Neuronal stem cell (in vitro differentiated cells): ENCODE results near the gene SETD1B. TPM values are rescaled to one million over a fixed set of nuclear protein-coding genes. Genes with fewer than 3 reads are reported as not detected.
"Not testable (repeated sequence)": the region's sequence is repeated elsewhere in the genome, so short reads cannot be mapped to it uniquely, and the experiment has no call there.

Experiments used
- DNase-seq: peaks from one replicate; pipeline ENCODE4 v3.0.0-alpha.2; 2013; ENCODE audit warnings: low spot score
- H2AFZ ChIP-seq: one replicate; pipeline ENCODE4 v1.6.1; 2013; ENCODE audit warnings: mild to moderate bottlenecking, low read length, inconsistent platforms
- H2AK5ac ChIP-seq: 2 replicates; pipeline ENCODE4 v1.6.1; 2013; ENCODE audit warnings: low read depth, mild to moderate bottlenecking, inconsistent platforms, low read length, moderate library complexity, mixed read lengths
- H2BK120ac ChIP-seq: 2 replicates; pipeline ENCODE4 v1.6.1; 2013; ENCODE audit warnings: low read depth, mild to moderate bottlenecking, inconsistent platforms, low read length, moderate library complexity, mixed read lengths
- H2BK12ac ChIP-seq: one replicate; pipeline ENCODE4 v1.6.1; 2013; ENCODE audit warnings: low read length, inconsistent platforms
- H2BK15ac ChIP-seq: 2 replicates; pipeline ENCODE4 v1.6.1; 2013; ENCODE audit warnings: mild to moderate bottlenecking, low read length, inconsistent platforms, mixed read lengths
- H2BK5ac ChIP-seq: one replicate; pipeline ENCODE4 v1.6.1; 2013; ENCODE audit warnings: inconsistent platforms, mild to moderate bottlenecking, low read length, moderate library complexity
- H3K14ac ChIP-seq: one replicate; pipeline ENCODE4 v1.6.1; 2013; ENCODE audit warnings: low read length, inconsistent platforms
- H3K18ac ChIP-seq: 2 replicates; pipeline ENCODE4 v1.6.1; 2013; ENCODE audit warnings: low read length, inconsistent platforms
- H3K23ac ChIP-seq: 2 replicates; pipeline ENCODE4 v1.6.1; 2013; ENCODE audit warnings: low read depth, mild to moderate bottlenecking, mixed read lengths, low read length, inconsistent platforms; ENCODE audit not compliant: poor library complexity
- H3K27ac ChIP-seq: replicated peaks from 3 replicates; pipeline ENCODE4 v1.5.1; 2013; ENCODE audit warnings: low read length, inconsistent platforms
- H3K27me3 ChIP-seq, 3 experiments: 2 replicates each; pipeline ENCODE4 v1.6.1; 2013; ENCODE audit warnings: low read length in 3 of 3, mild to moderate bottlenecking in 2 of 3, inconsistent platforms in 1 of 3, low read depth in 1 of 3, mixed read lengths in 1 of 3, moderate library complexity in 1 of 3; ENCODE audit not compliant: control insufficient read depth in 3 of 3, insufficient read depth in 3 of 3
- H3K36me3 ChIP-seq, 2 donors: replicated peaks in 1 of 2; 2 replicates each; pipeline ENCODE4 v1.6.1; 2013; ENCODE audit warnings: low read length in 2 of 2; ENCODE audit not compliant: control insufficient read depth in 2 of 2, insufficient read depth in 2 of 2
- H3K4ac ChIP-seq: 2 replicates; pipeline ENCODE4 v1.6.1; 2013; ENCODE audit warnings: inconsistent platforms, mild to moderate bottlenecking, low read length, moderate library complexity
- H3K4me1 ChIP-seq, 2 donors: 1 replicate in 1 of 2; 2 replicates in 1 of 2; pipeline ENCODE4 v1.6.1; 2013; ENCODE audit warnings: low read length in 2 of 2, low read depth in 1 of 2; ENCODE audit not compliant: control insufficient read depth in 2 of 2, insufficient read depth in 1 of 2
- H3K4me2 ChIP-seq: one replicate; pipeline ENCODE4 v1.6.1; 2013; ENCODE audit warnings: mild to moderate bottlenecking, low read length, inconsistent platforms; ENCODE audit not compliant: insufficient read depth, poor library complexity, severe bottlenecking
- H3K4me3 ChIP-seq, 2 donors: 2 replicates each; pipeline ENCODE4 v1.5.1; 2013; ENCODE audit warnings: low read length in 2 of 2, mild to moderate bottlenecking in 2 of 2, inconsistent platforms in 1 of 2, moderate library complexity in 1 of 2
- H3K79me1 ChIP-seq: one replicate; pipeline ENCODE4 v1.6.1; 2013; ENCODE audit warnings: low read depth, mild to moderate bottlenecking, inconsistent platforms, low read length, moderate library complexity
- H3K9ac ChIP-seq: one replicate; pipeline ENCODE4 v1.6.1; 2013; ENCODE audit warnings: mild to moderate bottlenecking, low read depth, low read length, inconsistent platforms; ENCODE audit not compliant: poor library complexity
- H3K9me3 ChIP-seq, 2 donors: replicated peaks in 1 of 2; 2 replicates each; pipeline versions ENCODE3 to v1.6.1; 2013; ENCODE audit warnings: low read length in 2 of 2, mild to moderate bottlenecking in 2 of 2, inconsistent platforms in 1 of 2, low read depth in 1 of 2, mixed read lengths in 1 of 2, moderate library complexity in 1 of 2; ENCODE audit not compliant: control insufficient read depth in 2 of 2, insufficient read depth in 1 of 2
- H4K8ac ChIP-seq: one replicate; pipeline ENCODE4 v1.6.1; 2013; ENCODE audit warnings: low read depth, mild to moderate bottlenecking, inconsistent platforms, low read length, moderate library complexity
- H4K91ac ChIP-seq: one replicate; pipeline ENCODE4 v1.6.1; 2013; ENCODE audit warnings: low read length, low read depth, mild to moderate bottlenecking, inconsistent platforms; ENCODE audit not compliant: poor library complexity
- WGBS, 2 donors: extraction: QIAGEN DNeasy Blood & Tissue Kit; methylation state at CpG; one replicate each; pipeline ENCODE4 v1.1.7; 2013; ENCODE audit warnings: missing lambda C conversion rate in 2 of 2, mixed read lengths in 1 of 2; ENCODE audit not compliant: insufficient read length in 2 of 2, insufficient replicate concordance in 1 of 2; ENCODE audit errors: extremely low coverage in 2 of 2; 5-methylcytosine and 5-hydroxymethylcytosine counted together
- polyA plus RNA-seq, 2 experiments: library from polyadenylated mRNA; stranded (reverse); fragments of 200-250 nt; gene quantifications; one replicate each; pipeline ENCODE4 v1.2.3, GENCODE V29; 2013

The SETD1B gene
- polyA plus RNA-seq (2013, experiment 1 of 2), result 6.1 TPM
- 6.2 TPM for polyA plus RNA-seq (2013, experiment 2 of 2)

DNA sequence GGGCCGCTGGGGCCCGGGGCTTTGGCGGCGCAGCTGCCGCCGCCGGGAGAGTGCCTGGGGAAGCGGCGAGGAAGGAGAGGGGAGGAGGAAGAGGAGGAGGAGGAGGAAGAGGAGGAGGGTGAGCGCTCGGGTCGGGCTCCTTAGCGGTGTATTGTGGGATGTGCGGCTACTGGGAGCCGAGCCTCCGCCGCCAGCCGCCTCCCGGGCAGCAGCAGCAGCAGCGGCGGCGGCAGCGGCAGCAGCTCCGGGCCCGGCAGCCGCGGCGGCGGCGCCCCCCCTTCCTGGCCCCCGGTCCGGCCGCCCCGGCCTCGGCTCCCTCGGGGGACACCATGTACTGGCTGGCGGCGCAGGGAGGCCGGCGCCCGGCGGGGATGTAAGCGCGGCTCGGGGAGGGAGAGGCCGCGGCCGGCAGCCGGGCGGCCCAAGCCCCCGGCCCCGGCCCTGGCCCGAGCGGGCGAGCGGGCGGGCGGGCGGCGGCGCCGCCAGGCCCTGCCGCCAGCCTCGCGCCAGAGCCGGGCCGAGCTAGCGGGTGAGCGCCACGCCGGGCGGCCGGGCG, at the start of gene SETD1B:
SETD1B (plus strand) TSS at position 149 of the 556 bp plus-strand sequence. CDS start 729 bp downstream, outside the sequence.
- Histone ChIP-seq H3K4me1 (peaks cover 12 to 24% of the 10 kb centered on the region in 2 donors), H3K4ac (peak within 1 kb of the TSS; percentile 84), H3K4me2 (peak within 1 kb of the TSS; percentile 98), H3K4me3 (peak within 1 kb of the TSS; percentile 56 to 83), H2BK15ac (peak within 1 kb of the TSS; percentile 33), H3K9me3 (no peaks in the 10 kb centered on the region), H3K9ac (peak within 1 kb of the TSS; percentile 90), H3K23ac (peak within 1 kb of the TSS; percentile 85), H3K18ac (peak within 1 kb of the TSS; percentile 97), H3K27me3 (no peaks in the 10 kb centered on the region), H2AK5ac (peak within 1 kb of the TSS; percentile 94), H3K79me1 (peaks cover 14% of the 10 kb centered on the region), H3K27ac (peak within 1 kb of the TSS; percentile 98), H3K36me3 (peaks cover 16 to 41% of the 10 kb centered on the region in 2 donors), H4K91ac (no peak within 1 kb of the TSS), H3K14ac (peak within 1 kb of the TSS; percentile 99), H2AFZ (peak within 1 kb of the TSS; percentile 86), H2BK5ac (peak within 1 kb of the TSS; percentile 80), H2BK12ac (no peak within 1 kb of the TSS), H2BK120ac (peak within 1 kb of the TSS; percentile 99), H4K8ac (no peak within 1 kb of the TSS)
- WGBS, 2 donors, result no CpG with 5 or more reads among the region's 74 CpGs
- no peak for DNase-seq

DNA sequence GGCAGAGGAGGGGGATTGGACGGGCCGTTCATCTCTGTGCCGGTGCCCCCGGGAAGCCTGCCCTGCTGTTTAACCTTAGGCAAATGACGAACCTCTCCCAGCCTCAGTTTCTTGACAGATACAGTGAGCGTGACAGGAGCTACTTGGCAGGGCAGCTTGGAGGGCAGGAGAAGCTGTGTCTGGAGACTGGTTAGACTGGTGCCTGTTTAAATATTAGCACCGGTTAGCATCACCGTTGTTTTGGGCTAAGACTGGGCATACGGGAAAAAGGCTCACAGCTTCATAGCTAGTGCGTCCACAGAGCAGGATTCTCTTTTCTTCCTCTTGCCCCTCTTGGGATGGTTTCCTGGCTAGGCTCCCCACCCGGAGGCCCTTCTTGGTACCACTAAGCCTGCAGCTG, 49.0 kb upstream of the SETD1B start:
- Histone ChIP-seq H3K4me2 (no peak overlapping the region), H3K36me3 (peaks cover 4 to 10% of the 10 kb centered on the region in 2 donors), H3K4ac (no peak overlapping the region), H3K4me1 (peaks cover 0 to 1% of the 10 kb centered on the region in 2 donors), H2BK12ac (no peak overlapping the region), H2BK5ac (no peak overlapping the region), H4K91ac (no peak overlapping the region), H3K4me3 (no peak overlapping the region), H3K18ac (no peak overlapping the region), H2AK5ac (no peak overlapping the region), H3K14ac (no peak overlapping the region), H3K9me3 (no peaks in the 10 kb centered on the region), H3K27me3 (no peaks in the 10 kb centered on the region), H3K9ac (no peak overlapping the region), H2BK15ac (no peak overlapping the region), H3K23ac (no peak overlapping the region), H3K27ac (no peak overlapping the region), H4K8ac (no peak overlapping the region), H2BK120ac (no peak overlapping the region), H2AFZ (no peak overlapping the region), H3K79me1 (peaks cover 1% of the 10 kb centered on the region)
- no CpG with 5 or more reads among the region's 11 CpGs for WGBS, 2 donors
- DNase-seq, result no peak

DNA sequence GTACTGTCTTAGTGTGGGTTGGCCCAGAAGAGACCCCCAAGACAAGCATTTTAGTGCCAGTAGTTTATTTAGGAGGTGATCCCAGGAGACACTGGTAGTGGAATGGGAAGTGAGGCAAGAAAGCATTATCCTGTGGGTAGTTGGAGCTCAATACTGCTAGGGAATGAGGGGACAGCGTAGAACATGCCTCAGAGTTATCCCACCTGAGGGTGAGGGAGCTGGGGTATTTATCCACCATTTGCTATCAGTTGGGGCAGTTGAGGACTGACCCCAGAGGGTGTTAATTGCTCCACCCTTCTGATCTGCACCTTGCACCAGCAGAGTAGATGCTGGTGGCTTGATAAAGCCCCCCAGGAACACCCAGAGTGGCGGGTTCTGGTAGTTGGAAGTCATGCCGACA, 48.2 kb upstream of the SETD1B start:
- Histone ChIP-seq H3K23ac (no peak overlapping the region), H2BK15ac (no peak overlapping the region), H2BK120ac (no peak overlapping the region), H3K79me1 (peaks cover 1% of the 10 kb centered on the region), H3K27ac (no peak overlapping the region), H3K4me2 (no peak overlapping the region), H3K36me3 (peaks cover 0 to 9% of the 10 kb centered on the region in 2 donors), H3K4me1 (peaks cover 0 to 1% of the 10 kb centered on the region in 2 donors), H3K9ac (no peak overlapping the region), H3K4ac (no peak overlapping the region), H2AK5ac (no peak overlapping the region), H3K27me3 (no peaks in the 10 kb centered on the region), H3K14ac (no peak overlapping the region), H2BK5ac (no peak overlapping the region), H3K4me3 (no peak overlapping the region), H3K18ac (no peak overlapping the region), H2BK12ac (no peak overlapping the region), H4K91ac (no peak overlapping the region), H4K8ac (no peak overlapping the region), H2AFZ (no peak overlapping the region), H3K9me3 (no peaks in the 10 kb centered on the region)
- WGBS, 2 donors, result no CpG with 5 or more reads among the region's 3 CpGs
- DNase-seq, result no peak

DNA sequence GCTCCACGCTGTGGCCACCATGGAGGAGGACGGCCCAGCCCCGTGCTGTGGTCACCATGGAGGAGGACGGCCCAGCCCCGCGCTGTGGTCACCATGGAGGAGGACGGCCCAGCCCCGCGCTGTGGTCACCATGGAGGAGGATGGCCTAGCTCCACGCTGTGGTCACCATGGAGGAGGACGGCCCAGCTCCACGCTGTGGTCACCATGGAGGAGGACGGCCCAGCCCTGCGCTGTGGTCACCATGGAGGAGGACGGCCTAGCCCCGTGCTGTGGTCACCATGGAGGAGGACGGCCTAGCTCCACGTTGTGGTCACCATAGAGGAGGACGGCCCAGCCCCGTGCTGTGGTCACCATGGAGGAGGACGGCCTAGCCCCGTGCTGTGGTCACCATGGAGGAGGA, 45.3 kb upstream of the SETD1B start:
- not testable (repeated sequence) for H3K79me1 ChIP-seq, DNase-seq

More for the DNA sequence above, 45.3 kb upstream of the SETD1B start:
- H2AFZ ChIP-seq, H3K4ac ChIP-seq, H2BK120ac ChIP-seq, H3K9ac ChIP-seq, H3K27ac ChIP-seq, H2BK15ac ChIP-seq, H3K23ac ChIP-seq, H2BK12ac ChIP-seq, H3K4me2 ChIP-seq, H3K27me3 ChIP-seq, H2BK5ac ChIP-seq, H3K4me1 ChIP-seq, H3K4me3 ChIP-seq, H3K9me3 ChIP-seq, H4K91ac ChIP-seq, H3K14ac ChIP-seq, H4K8ac ChIP-seq, H2AK5ac ChIP-seq, H3K36me3 ChIP-seq: not testable (repeated sequence)
- peak overlapping the region; percentile 29 for H3K18ac ChIP-seq
- no CpG with 5 or more reads among the region's 22 CpGs for WGBS, 2 donors
